IMR-90 (cell line): ENCODE data around the gene TMPRSS15. TPM values are rescaled to one million over a fixed set of nuclear protein-coding genes. Genes with fewer than 3 reads are reported as not detected.

Experiments used
- ATAC-seq: fragments of 200-7000 bp; cut with Tn5 transposase; 2 replicates; pipeline ENCODE4 v1.9.1; 2020; ENCODE audit warnings: low read depth, mild to moderate bottlenecking, moderate library complexity
- BruUV-seq: library from RNA; stranded (reverse); fragments of 400-500 nt; replicated peaks from 2 replicates; lab custom pipeline; 2021; lab: Mats Ljungman, UMichigan
- CTCF ChIA-PET: fragments of 300-600 bp; formaldehyde crosslinking; extraction: SDS; loops from one replicate; lab custom pipeline; 2021; ENCODE audit warnings: antibody characterized with exemption; lab: Yijun Ruan, JAX
- POLR2A ChIA-PET: fragments of 300-600 bp; sonication (Branson Sonifier 250); formaldehyde crosslinking; loops from one replicate; lab custom pipeline; 2022; ENCODE audit warnings: antibody characterized with exemption; ENCODE audit not compliant: unreplicated experiment; lab: Charles Lee
- DNase-seq: peaks from one replicate; pipeline ENCODE4 v3.0.0; 2013
- H2AFZ ChIP-seq: replicated peaks from 2 replicates; pipeline ENCODE3; 2013; ENCODE audit warnings: low read length, mild to moderate bottlenecking; ENCODE audit not compliant: poor library complexity
- H2AK5ac ChIP-seq: 2 replicates; pipeline ENCODE4 v1.6.1; 2013; ENCODE audit warnings: low read depth, low read length, inconsistent platforms
- H2AK9ac ChIP-seq: replicated peaks from 2 replicates; pipeline ENCODE3; 2013; ENCODE audit warnings: mild to moderate bottlenecking, low read depth, low read length, moderate library complexity; ENCODE audit not compliant: poor library complexity
- H2BK120ac ChIP-seq: 2 replicates; pipeline ENCODE4 v1.6.1; 2013; ENCODE audit warnings: low read depth, low read length, inconsistent platforms
- H2BK15ac ChIP-seq: 3 replicates; pipeline ENCODE4 v1.6.1; 2013; ENCODE audit warnings: low read depth, low read length, inconsistent platforms
- H2BK20ac ChIP-seq: 2 replicates; pipeline ENCODE4 v1.6.1; 2013; ENCODE audit warnings: low read depth, mild to moderate bottlenecking, inconsistent platforms, low read length, moderate library complexity
- H2BK5ac ChIP-seq: 2 replicates; pipeline ENCODE4 v1.6.1; 2013; ENCODE audit warnings: mild to moderate bottlenecking, low read depth, low read length, inconsistent platforms; ENCODE audit not compliant: poor library complexity, severe bottlenecking
- H3K14ac ChIP-seq: replicated peaks from 2 replicates; pipeline ENCODE4 v1.6.1; 2013; ENCODE audit warnings: low read depth, low read length, inconsistent platforms
- H3K18ac ChIP-seq: 2 replicates; pipeline ENCODE4 v1.6.1; 2013; ENCODE audit warnings: low read depth, low read length, control low read depth
- H3K23ac ChIP-seq: 2 replicates; pipeline ENCODE4 v1.6.1; 2013; ENCODE audit warnings: low read depth, low read length, inconsistent platforms
- H3K27ac ChIP-seq: 2 replicates; pipeline ENCODE4 v1.5.1; 2013; ENCODE audit warnings: mild to moderate bottlenecking, control low read depth, low read length; ENCODE audit not compliant: insufficient read depth
- H3K27me3 ChIP-seq: 2 replicates; pipeline ENCODE4 v1.6.1; 2013; ENCODE audit warnings: low read length; ENCODE audit not compliant: control insufficient read depth, insufficient read depth
- H3K36me3 ChIP-seq: 2 replicates; pipeline ENCODE4 v1.6.1; 2013; ENCODE audit warnings: low read length, mixed read lengths; ENCODE audit not compliant: control insufficient read depth, insufficient read depth
- H3K4ac ChIP-seq: 2 replicates; pipeline ENCODE4 v1.6.1; 2013; ENCODE audit warnings: low read depth, low read length, inconsistent platforms
- H3K4me1 ChIP-seq: 2 replicates; pipeline ENCODE4 v1.6.1; 2013; ENCODE audit warnings: low read length, mixed read lengths; ENCODE audit not compliant: control insufficient read depth, insufficient read depth
- H3K4me2 ChIP-seq: 2 replicates; pipeline ENCODE4 v1.6.1; 2013; ENCODE audit warnings: low read depth, mild to moderate bottlenecking, control low read depth, low read length, moderate library complexity
- H3K4me3 ChIP-seq: 2 replicates; pipeline ENCODE4 v1.5.1; 2013; ENCODE audit warnings: low read depth, mild to moderate bottlenecking, control low read depth, low read length, moderate library complexity; ENCODE audit not compliant: insufficient read depth
- H3K56ac ChIP-seq: 2 replicates; pipeline ENCODE4 v1.6.1; 2013; ENCODE audit warnings: low read length, inconsistent platforms; ENCODE audit not compliant: insufficient read depth; ENCODE audit errors: extremely low read depth
- H3K79me1 ChIP-seq, 2 experiments: 2 replicates each; pipeline ENCODE4 v1.6.1; 2013; ENCODE audit warnings: low read length in 2 of 2, inconsistent platforms in 1 of 2, low read depth in 1 of 2
- H3K9ac ChIP-seq: 2 replicates; pipeline ENCODE4 v1.6.1; 2013; ENCODE audit warnings: low read depth, low read length, control low read depth
- H3K9me1 ChIP-seq: 2 replicates; pipeline ENCODE4 v1.6.1; 2013; ENCODE audit warnings: low read length, inconsistent platforms; ENCODE audit not compliant: insufficient read depth
- H3K9me3 ChIP-seq: 2 replicates; pipeline ENCODE4 v1.6.1; 2013; ENCODE audit warnings: low read length; ENCODE audit not compliant: control insufficient read depth, insufficient read depth
- H4K20me1 ChIP-seq: 2 replicates; pipeline ENCODE4 v1.6.1; 2013; ENCODE audit warnings: low read length, inconsistent platforms; ENCODE audit not compliant: insufficient read depth
- H4K5ac ChIP-seq: 2 replicates; pipeline ENCODE4 v1.6.1; 2013; ENCODE audit warnings: mild to moderate bottlenecking, low read depth, low read length, control low read depth
- H4K8ac ChIP-seq, 2 experiments: 2 replicates each; pipeline ENCODE4 v1.6.1; 2013; ENCODE audit warnings: low read depth in 2 of 2, low read length in 2 of 2, control low read depth in 1 of 2, inconsistent platforms in 1 of 2
- H4K91ac ChIP-seq: 2 replicates; pipeline ENCODE4 v1.6.1; 2013; ENCODE audit warnings: low read depth, low read length, inconsistent platforms; ENCODE audit not compliant: insufficient read depth
- ELK1 ChIP-seq: fragments of 150-350 bp; IDR thresholded peaks from 2 replicates; pipeline ENCODE4 v1.6.1; 2016; ENCODE audit warnings: low read depth, mild to moderate bottlenecking, low read length, moderate library complexity, borderline replicate concordance
- MAZ ChIP-seq: IDR thresholded peaks from 2 replicates; pipeline ENCODE4 v1.6.1; 2012; ENCODE audit warnings: low read depth, mild to moderate bottlenecking, low read length, improper control_type of control experiment, moderate library complexity, borderline replicate concordance
- POLR2A ChIP-seq: IDR thresholded peaks from 2 replicates; pipeline ENCODE4 v1.6.1; 2012; ENCODE audit warnings: mild to moderate bottlenecking, low read depth, low read length
- RCOR1 ChIP-seq: IDR thresholded peaks from 2 replicates; pipeline ENCODE4 v1.6.1; 2012; ENCODE audit warnings: mild to moderate bottlenecking, low read length, improper control_type of control experiment; ENCODE audit not compliant: insufficient replicate concordance
- SMC3 ChIP-seq: fragments of 150-350 bp; IDR thresholded peaks from 2 replicates; pipeline ENCODE4 v1.6.1; 2016; ENCODE audit warnings: low read depth, mild to moderate bottlenecking, antibody characterized with exemption, low read length, moderate library complexity
- dilution Hi-C: fragments of 300-500 bp; cut with HindIII; formaldehyde crosslinking; loops from one replicate; pipeline ENCODE4 v1.14.3; 2018; ENCODE audit warnings: low sequenced_read_pairs; ENCODE audit not compliant: unreplicated experiment
- in situ Hi-C: fragments of 300-500 bp; cut with MboI; formaldehyde crosslinking; loops from 3 replicates; pipeline ENCODE4 v1.14.3; 2019; ENCODE audit warnings: low sequenced_read_pairs, inconsistent platforms, mixed read lengths
- intact Hi-C: fragments of 100-400 bp; cut with micrococcal nuclease; formaldehyde crosslinking; loops from 2 replicates; pipeline ENCODE4 v1.10.0; 2022
- polyA plus RNA-seq, 3 experiments: library from polyadenylated mRNA; depleted of rRNA; stranded (reverse); fragments of >200 nt; gene quantifications; 2 replicates each; pipeline ENCODE4 v1.2.3, GENCODE V29; 2012; ENCODE audit warnings: low replicate concordance in 1 of 3
- total RNA-seq: library from RNA; depleted of rRNA; stranded (reverse); fragments of >200 nt; gene quantifications from 2 replicates; pipeline ENCODE4 v1.2.3, GENCODE V29; 2012

Gene TMPRSS15
- total and polyA plus RNA-seq, 2 of the 4 experiments (the other 2 are of a cell fraction) = not detected

GRCh38 chr21:18251065-18251464 lies 152.5 kb downstream of the TMPRSS15 start:
- Histone ChIP-seq H3K9ac (no peak overlapping the region), H3K4me2 (no peak overlapping the region), H3K14ac (no peak overlapping the region), H3K23ac (no peak overlapping the region), H2BK20ac (no peak overlapping the region), H2BK15ac (no peak overlapping the region), H2AFZ (no peak overlapping the region), H3K4me3 (no peak overlapping the region), H3K4ac (no peak overlapping the region), H3K79me1 (no peaks in the 10 kb centered on the region), H3K18ac (no peak overlapping the region), H2AK9ac (no peak overlapping the region), H4K5ac (no peak overlapping the region), H4K8ac (no peak overlapping the region), H3K9me3 (0 out of 2 replicates have a peak, but pooled peaks cover 2% of the 10 kb centered on the region), H3K4me1 (no peaks in the 10 kb centered on the region), H3K27ac (no peak overlapping the region), H3K27me3 (no peaks in the 10 kb centered on the region), H4K91ac (no peak overlapping the region), H3K9me1 (no peaks in the 10 kb centered on the region), H2BK5ac (no peak overlapping the region), H3K36me3 (no peaks in the 10 kb centered on the region), H2BK120ac (no peak overlapping the region), H3K56ac (no peak overlapping the region), H4K20me1 (no peaks in the 10 kb centered on the region), H2AK5ac (no peak overlapping the region)
- ChIA-PET POLR2A (no interaction called here), CTCF (no interaction called here)
- TF ChIP-seq POLR2A = no peak
- TF ChIP-seq ELK1 = no peak
- TF ChIP-seq RCOR1 = no peak
- no peak for TF ChIP-seq MAZ
- no peak for TF ChIP-seq SMC3
- DNase-seq = no peak
- no TSS peak for BruUV-seq
- ATAC-seq = no peak
- dilution Hi-C loops = no loop called here
- in situ Hi-C loops = no loop called here
- intact Hi-C loops = no loop called here
